SK-N-MC (cell line): ENCODE measurements around the gene ALG9.

ENCODE experiments used
- EZH2 ChIP-seq: fragments of 200-600 bp; sonication (generic); IDR thresholded peaks from one replicate; pipeline ENCODE4 v1.6.1; 2017; ENCODE audit warnings: antibody characterized with exemption
- FOXP2 ChIP-seq: optimal IDR thresholded peaks from 2 replicates; pipeline ENCODE3; 2011; ENCODE audit warnings: mild to moderate bottlenecking, moderate library complexity; ENCODE audit not compliant: insufficient read depth; ENCODE audit errors: extremely low read length, control extremely low read depth
- POLR2AphosphoS5 ChIP-seq: IDR thresholded peaks from 2 replicates; pipeline ENCODE4 v1.6.1; 2012; ENCODE audit warnings: mild to moderate bottlenecking, low read depth, low read length, borderline replicate concordance

- TF ChIP-seq EZH2 (no peak), POLR2AphosphoS5 (no peak), FOXP2 (no peak)
These were observed 47.8 kb downstream of the ALG9 start for GRCh38 chr11:111823629-111824028.
